ENCODE results near the gene CDHR1. TPM values are rescaled to one million over a fixed set of nuclear protein-coding genes. Genes with fewer than 3 reads are reported as not detected.

The CDHR1 gene
- total RNA-seq, 1 experiment from 2014 or later: 0.90 TPM

DNA sequence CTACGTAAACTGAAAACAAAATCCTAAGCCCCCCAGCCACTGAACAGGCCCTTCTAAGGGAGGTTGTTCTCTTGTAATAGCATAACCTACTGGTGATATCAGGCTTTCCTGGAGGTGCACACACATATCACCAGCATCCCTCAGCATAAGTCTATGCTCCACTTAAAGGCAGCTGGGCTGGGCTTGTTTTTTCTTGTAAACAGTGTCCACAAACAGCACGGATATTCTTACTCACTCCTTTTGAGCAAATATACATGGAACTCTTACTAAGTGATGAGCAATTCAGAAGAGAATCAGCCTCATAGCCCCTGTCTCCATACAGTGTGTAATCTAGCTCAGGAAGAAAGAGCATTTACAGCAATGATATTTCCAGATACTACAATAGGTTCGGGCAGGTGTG lies 44.6 kb downstream of the CDHR1 start:
- Histone ChIP-seq H3K4me3 (ENCODE audit: insufficient read depth, low read depth, low read length) (no peak overlapping the region), H3K27me3 (ENCODE audit: control insufficient read depth, insufficient read depth, low read length) (peaks cover 3% of the 10 kb centered on the region; the same call in 1 of the 2 replicates), H3K36me3 (replicated peaks; ENCODE audit: control insufficient read depth, insufficient read depth, low read length) (no peaks in the 10 kb centered on the region)
- no peak for DNase-seq

DNA sequence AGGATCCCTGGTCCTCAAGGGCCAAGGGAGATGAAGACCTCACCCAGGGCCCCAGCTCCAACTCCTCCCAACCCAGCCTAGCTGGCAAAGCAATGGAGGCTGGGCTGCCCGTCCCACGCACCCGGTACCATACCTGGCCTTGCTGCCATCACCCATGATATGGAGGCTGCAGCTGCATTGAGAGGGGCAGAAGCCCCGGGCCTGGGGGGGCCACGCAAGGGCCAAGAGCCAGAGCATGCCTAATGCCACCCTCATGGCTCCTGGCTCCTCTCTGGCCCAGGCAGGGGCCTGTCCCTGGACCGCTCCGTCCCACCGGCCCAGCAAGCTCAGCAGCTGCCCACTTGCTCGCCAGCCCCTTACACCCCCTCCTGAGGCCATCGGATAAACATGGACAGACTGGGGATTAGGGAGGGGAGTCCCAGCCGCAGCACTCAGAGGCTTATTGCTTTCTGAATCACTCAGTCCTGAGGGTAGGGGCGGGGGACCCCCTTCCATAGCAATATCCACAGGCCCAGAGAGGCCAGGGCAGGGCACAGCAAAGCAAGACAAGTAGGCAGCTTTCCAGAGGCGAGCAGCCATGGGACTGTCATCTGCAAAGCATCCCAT lies 47.0 kb downstream of the CDHR1 start, which contains the start of gene LRIT1:
Gene LRIT1 (minus strand): TSS at position 362 of the 606 bp plus-strand sequence. CDS start 107 bp downstream, at position 255.
- no peak for DNase-seq
- no peaks in the 10 kb centered on the region for H3K36me3 ChIP-seq (replicated peaks; ENCODE audit: control insufficient read depth, insufficient read depth, low read length)
- H3K27me3 ChIP-seq (ENCODE audit: control insufficient read depth, insufficient read depth, low read length): peaks cover 3% of the 10 kb centered on the region; the same call in 1 of the 2 replicates
- H3K4me3 ChIP-seq (ENCODE audit: insufficient read depth, low read depth, low read length): no peak within 1 kb of the TSS

DNA sequence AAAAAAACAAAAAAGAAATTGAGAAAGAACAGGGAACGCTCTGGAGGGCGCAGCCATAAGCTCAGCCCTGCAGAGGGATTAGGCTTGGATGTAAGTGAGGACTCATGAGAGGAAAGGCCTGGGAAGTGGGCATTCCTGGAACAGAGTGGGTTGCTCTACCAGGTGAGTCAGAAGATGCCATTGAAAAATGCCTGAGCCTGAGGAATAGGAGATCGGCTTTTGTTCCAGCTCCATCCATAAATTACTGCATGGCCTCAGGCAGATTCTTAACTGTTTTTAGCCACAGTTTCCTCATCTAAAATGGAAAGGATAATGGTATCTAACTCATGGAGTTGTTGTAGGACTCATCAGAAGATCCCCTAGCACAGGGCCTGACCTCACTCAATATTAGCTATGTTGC lies 49.4 kb downstream of the CDHR1 start:
- Histone ChIP-seq H3K27me3 (ENCODE audit: control insufficient read depth, insufficient read depth, low read length) (no peaks in the 10 kb centered on the region; the same call in 1 of the 2 replicates), H3K36me3 (replicated peaks; ENCODE audit: control insufficient read depth, insufficient read depth, low read length) (no peaks in the 10 kb centered on the region), H3K4me3 (ENCODE audit: insufficient read depth, low read depth, low read length) (no peak overlapping the region)
- DNase-seq: no peak

DNA sequence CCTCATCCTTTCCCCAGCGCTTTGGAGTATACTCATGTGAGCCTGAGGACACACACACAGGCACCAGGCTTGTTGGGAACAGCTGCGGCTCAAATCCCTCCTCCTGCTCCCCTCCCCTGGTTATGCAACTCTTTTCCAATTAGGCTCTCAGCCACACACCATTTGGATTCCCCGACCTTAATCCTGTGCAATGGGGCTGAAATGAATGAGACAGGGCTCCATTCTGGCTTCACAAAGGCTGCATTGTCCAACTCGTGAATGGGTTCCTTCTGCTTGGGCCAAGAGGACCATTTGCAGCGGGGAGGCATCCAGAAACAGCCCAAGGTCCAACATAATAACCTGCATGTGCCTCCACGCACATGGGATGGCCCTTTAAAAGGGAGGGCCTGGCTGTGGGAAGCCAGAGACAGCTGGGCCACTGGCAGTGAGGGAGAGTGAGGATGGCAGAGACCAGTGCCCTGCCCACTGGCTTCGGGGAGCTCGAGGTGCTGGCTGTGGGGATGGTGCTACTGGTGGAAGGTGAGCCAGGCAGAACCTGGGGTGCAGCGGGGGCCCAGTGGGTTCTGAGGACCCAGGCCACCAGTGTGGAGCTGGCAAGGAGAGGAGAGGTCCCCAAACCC lies 50.4 kb downstream of the CDHR1 start, which contains the start of gene RGR:
Gene RGR (plus strand): TSS at position 403 of the 620 bp plus-strand sequence. CDS start 38 bp downstream, at position 441.
- Histone ChIP-seq H3K36me3 (replicated peaks; ENCODE audit: control insufficient read depth, insufficient read depth, low read length) (no peaks in the 10 kb centered on the region), H3K4me3 (ENCODE audit: insufficient read depth, low read depth, low read length) (no peak within 1 kb of the TSS), H3K27me3 (ENCODE audit: control insufficient read depth, insufficient read depth, low read length) (no peaks in the 10 kb centered on the region; the same call in 1 of the 2 replicates)
- no peak for DNase-seq

DNA sequence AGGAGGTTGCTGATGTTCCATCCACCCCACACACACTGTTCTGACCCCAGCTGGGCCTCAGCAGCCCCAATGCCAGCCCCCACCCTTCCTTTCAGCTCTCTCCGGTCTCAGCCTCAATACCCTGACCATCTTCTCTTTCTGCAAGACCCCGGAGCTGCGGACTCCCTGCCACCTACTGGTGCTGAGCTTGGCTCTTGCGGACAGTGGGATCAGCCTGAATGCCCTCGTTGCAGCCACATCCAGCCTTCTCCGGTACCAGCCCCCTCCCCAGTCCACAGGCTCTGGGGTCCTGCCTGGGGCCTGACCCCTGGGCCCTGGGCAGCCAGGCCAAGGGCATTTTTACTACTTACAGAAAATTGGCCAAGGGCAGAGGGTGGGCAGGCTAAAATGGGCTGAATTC lies 53.2 kb downstream of the CDHR1 start:
- DNase-seq: peak; percentile 32
- Histone ChIP-seq H3K36me3 (replicated peaks; ENCODE audit: control insufficient read depth, insufficient read depth, low read length) (no peaks in the 10 kb centered on the region), H3K4me3 (ENCODE audit: insufficient read depth, low read depth, low read length) (no peak overlapping the region), H3K27me3 (ENCODE audit: control insufficient read depth, insufficient read depth, low read length) (no peaks in the 10 kb centered on the region; the same call in 1 of the 2 replicates)

DNA sequence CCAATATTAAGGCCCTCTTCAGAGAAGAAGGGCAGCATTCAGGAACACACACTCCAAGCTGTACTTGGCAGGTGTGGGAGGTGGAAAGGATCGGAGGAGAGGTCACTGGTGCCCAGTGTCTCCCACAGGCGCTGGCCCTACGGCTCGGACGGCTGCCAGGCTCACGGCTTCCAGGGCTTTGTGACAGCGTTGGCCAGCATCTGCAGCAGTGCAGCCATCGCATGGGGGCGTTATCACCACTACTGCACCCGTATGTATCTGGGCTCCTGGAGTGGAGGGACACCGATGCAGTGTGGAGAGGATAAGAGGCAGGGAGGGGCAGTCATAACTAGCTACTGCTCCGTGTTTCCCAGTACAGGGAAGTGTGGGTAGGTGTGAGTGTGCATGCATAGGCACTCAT lies 54.5 kb downstream of the CDHR1 start:
- no peaks in the 10 kb centered on the region for H3K36me3 ChIP-seq (replicated peaks; ENCODE audit: control insufficient read depth, insufficient read depth, low read length)
- no peak overlapping the region for H3K4me3 ChIP-seq (ENCODE audit: insufficient read depth, low read depth, low read length)
- DNase-seq: no peak
- H3K27me3 ChIP-seq (ENCODE audit: control insufficient read depth, insufficient read depth, low read length): no peaks in the 10 kb centered on the region; the same call in 1 of the 2 replicates

DNA sequence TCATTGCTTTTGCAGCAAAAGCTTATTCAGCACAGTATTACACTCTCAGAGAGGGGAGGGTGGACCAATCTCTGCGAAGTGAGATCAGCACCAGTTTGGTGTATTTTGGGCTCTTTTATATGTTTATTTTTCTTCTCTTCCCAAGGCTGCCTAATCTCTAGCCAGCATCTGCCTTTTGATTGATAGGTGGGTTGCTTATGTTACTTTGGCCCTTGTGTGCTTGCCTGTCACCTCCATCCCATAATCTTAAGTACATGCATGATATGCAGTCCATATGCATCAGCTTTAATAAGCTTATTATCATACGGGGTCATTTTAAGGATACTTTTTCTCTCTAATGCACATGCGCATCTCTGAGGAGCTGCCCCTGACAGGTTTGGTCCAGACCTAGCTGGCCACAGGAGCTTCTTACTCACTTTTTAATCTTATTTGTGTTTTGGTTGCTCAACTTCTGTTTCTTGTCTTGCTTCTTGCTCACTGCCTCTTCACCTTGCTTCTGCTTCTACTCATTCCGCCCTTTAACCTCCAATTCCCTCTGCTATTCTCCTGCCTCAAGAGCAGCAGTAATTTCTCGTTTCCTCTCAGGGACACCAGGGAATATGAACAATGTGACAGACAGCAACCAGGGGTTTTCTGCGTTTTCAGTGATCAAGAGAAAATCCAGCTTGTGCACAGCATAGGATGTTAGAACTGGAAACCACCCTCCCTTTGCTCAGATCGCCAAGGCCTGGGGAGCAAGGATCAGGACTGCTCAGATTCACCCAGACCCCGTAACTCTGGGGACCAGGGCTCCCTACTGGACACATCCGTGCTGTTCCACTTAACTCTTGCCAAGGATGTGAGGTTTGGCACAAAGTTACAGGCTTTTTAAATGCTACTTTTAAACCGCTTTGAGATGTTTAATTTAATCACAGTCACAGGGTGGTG lies 60.5 kb downstream of the CDHR1 start:
- no peaks in the 10 kb centered on the region for H3K36me3 ChIP-seq (replicated peaks; ENCODE audit: control insufficient read depth, insufficient read depth, low read length)
- H3K27me3 ChIP-seq (ENCODE audit: control insufficient read depth, insufficient read depth, low read length): peaks cover 4% of the 10 kb centered on the region
- DNase-seq: no peak
- H3K4me3 ChIP-seq (ENCODE audit: insufficient read depth, low read depth, low read length): no peak overlapping the region

DNA sequence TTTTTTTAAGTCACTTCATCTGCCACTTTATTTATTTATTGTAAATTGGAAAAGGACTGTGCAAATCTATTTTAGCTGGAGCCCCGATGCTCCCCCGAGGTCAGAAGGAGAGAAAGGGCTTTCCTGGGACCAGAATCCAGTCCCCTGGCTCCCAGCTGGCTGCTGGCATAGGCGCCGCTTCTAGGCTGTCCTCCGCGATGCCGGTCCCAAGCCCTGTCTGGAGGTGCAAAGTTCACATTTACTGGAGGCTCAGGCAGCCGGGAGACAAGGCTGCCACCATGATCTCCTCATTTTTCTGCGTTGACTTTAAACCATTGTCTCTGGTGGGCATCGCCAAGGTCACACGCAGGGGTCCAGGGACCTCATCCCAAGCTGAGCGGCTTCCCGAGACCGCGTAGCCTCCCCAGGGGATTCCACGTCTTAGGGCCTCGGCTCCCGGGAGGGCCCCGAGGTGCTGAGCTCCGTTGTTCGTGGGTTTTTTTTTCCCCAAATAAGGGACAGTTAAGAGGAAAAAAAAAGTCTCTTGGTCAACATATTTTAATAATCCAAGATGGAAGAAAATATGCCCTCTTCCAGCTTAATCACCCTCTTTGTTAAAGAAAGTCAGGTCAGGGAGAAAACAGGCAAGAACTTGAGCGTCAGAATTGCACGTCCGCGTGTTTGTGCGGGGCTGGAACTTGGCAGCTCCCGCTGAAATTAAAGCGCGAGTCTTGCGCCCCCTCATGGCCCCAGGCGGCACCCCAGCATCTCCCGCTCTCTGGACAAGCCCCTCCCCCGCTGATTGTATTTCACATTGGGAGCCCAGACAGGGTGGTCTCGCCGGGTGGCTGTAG lies 62.4 kb downstream of the CDHR1 start:
- no peak overlapping the region for H3K4me3 ChIP-seq (ENCODE audit: insufficient read depth, low read depth, low read length)
- peaks cover 4% of the 10 kb centered on the region for H3K27me3 ChIP-seq (ENCODE audit: control insufficient read depth, insufficient read depth, low read length)
- DNase-seq: peak; percentile 90
- no peaks in the 10 kb centered on the region for H3K36me3 ChIP-seq (replicated peaks; ENCODE audit: control insufficient read depth, insufficient read depth, low read length)

DNA sequence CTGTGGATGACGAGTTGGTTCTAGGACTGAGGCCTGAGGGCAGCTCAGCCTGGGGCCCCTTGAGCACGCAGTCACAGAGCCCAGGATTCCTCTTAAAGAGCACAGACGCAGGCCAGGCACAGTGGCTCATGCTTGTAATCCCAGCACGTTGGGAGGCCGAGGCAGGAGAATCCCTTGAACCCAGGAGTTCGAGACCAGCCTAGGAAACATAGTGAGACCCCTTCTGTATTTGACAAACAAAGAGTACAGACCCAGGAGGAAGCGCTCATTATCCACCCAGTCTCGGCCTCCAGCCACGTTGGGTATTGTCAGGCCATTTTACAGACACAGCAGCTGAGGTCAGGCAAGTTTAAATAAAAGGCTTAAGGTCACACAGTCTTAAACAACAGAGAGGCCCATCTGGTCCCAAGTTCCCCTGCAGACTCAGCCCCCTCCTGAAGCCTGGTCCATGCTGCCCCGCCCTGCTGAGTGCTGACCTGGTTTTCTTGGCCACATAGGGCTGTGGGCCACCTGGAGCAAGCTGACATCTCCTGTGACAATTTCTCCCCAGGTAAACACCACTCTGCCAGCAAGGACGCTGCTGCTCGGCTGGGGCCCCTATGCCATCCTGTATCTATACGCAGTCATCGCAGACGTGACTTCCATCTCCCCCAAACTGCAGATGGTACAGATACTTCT lies 63.1 kb downstream of the CDHR1 start:
- no peaks in the 10 kb centered on the region for H3K36me3 ChIP-seq (replicated peaks; ENCODE audit: control insufficient read depth, insufficient read depth, low read length)
- H3K4me3 ChIP-seq (ENCODE audit: insufficient read depth, low read depth, low read length): no peak overlapping the region
- H3K27me3 ChIP-seq (ENCODE audit: control insufficient read depth, insufficient read depth, low read length): peaks cover 4% of the 10 kb centered on the region
- no peak for DNase-seq

DNA sequence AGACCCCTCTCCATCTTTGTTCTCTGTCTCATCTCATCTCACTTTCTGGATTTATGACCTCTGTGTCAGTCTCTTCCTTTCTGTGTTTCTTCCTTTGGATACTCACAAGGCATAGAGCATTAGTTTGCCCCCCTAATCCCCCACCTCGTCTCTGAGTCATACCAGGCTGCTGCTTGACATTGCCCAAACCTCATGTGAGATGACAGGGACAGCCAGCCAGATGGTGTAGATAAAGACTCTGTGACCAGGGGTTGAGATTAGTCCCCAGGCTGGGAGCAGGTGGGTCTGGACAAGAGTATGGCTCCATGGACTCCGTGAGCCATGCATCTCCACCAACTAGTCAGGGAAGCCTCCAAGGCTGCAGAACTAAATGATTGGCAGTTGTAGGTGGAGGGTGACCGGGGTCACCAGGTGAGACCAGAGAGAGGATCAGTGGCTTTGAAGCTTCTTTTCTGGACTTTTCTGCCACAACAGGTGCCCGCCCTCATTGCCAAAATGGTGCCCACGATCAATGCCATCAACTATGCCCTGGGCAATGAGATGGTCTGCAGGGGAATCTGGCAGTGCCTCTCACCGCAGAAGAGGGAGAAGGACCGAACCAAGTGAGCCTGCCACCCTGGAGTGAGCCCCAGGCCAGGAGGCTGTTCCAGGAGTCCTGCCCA lies 63.8 kb downstream of the CDHR1 start:
- no peaks in the 10 kb centered on the region for H3K36me3 ChIP-seq (replicated peaks; ENCODE audit: control insufficient read depth, insufficient read depth, low read length)
- peaks cover 4% of the 10 kb centered on the region for H3K27me3 ChIP-seq (ENCODE audit: control insufficient read depth, insufficient read depth, low read length)
- no peak for DNase-seq
- no peak overlapping the region for H3K4me3 ChIP-seq (ENCODE audit: insufficient read depth, low read depth, low read length)

DNA sequence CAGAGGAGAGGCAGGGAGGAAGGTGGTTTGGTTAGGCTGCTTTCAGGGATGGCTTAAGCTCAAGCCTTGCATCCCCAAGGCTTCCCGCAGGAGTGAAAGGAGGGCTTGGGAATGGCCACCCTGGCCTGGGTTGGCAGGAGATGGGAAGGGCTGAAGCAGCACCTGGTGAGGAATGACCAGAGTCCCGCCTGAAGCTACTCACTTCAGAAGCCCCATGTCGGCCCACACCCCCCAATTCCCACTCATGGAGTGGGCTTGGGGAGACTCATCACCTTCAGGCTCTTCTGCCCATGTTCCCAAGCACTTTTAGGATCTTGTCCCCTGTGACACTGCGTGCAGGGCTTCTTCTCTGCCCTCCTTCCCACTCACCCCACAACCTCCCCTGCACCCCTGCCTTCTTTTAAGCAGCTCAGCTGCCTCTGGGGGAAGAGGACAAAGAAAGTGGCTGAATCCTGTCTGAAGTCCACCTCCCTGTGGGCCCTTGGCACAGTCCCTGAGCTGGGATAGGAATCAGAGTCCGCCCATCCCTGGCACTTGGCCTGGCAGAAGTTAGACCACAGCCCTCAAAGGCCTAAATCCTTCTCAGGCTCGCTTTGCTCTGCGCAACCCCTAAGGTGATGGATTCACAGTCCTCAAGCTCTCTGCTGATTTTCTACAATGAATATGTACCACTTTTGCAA lies 67.0 kb downstream of the CDHR1 start:
- Histone ChIP-seq H3K27me3 (ENCODE audit: control insufficient read depth, insufficient read depth, low read length) (peaks cover 4% of the 10 kb centered on the region), H3K4me3 (ENCODE audit: insufficient read depth, low read depth, low read length) (no peak overlapping the region), H3K36me3 (replicated peaks; ENCODE audit: control insufficient read depth, insufficient read depth, low read length) (no peaks in the 10 kb centered on the region)
- no peak for DNase-seq

DNA sequence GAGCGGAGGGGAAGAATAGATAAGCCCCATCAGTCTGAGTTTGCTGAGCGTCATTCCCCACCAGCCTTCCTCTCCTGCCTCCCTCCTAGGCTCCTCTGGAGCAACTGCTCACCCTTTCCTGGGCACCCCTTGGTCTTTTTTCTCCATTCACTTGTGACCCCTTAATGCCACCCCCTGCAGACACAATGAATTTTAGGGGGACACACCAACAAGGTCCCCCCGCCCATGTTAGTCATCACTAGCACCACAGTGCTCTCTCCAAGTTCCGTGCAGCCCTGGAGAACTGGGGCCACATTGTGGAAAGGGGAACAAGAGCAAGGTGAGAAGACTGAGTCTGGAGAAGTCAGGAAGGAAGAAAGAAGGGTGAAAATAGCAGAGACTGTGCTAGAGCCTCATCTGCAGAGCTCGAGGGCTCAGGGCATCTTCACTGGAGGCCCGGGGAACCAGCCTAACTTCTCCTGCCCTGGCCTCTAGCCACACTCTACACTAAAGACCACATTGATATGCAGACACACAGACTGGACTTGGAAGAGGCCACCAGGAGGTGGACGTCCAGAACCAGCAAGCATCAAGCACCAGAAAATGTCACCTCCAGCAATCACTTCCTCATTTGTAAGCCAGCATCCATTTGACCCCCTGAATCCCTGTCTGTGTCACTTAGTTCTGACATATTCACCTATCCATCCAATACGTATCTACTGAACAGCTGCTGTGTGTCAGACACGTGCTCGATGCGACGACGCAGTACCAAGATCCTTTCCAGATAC lies 68.0 kb downstream of the CDHR1 start:
- DNase-seq: no peak
- Histone ChIP-seq H3K36me3 (replicated peaks; ENCODE audit: control insufficient read depth, insufficient read depth, low read length) (no peaks in the 10 kb centered on the region), H3K27me3 (ENCODE audit: control insufficient read depth, insufficient read depth, low read length) (no peaks in the 10 kb centered on the region), H3K4me3 (ENCODE audit: insufficient read depth, low read depth, low read length) (no peak overlapping the region)

Measured in H7 (cell line).